Thyroid gland (tissue), 4 donors: Measurements from ENCODE around the gene NPIPB9.
"Not testable (repeated sequence)": the region's sequence is repeated elsewhere in the genome, so short reads cannot be mapped to it uniquely, and the experiment has no call there.

Experiments used
- CTCF ChIP-seq, 6 experiments: fragments of 200-600 bp in 3 of 6; fragments of 450-650 bp in 3 of 6; sonication (generic) in 3 of 6; IDR thresholded peaks; one replicate each; pipeline ENCODE4 v1.5.1; 2016 to 2019; ENCODE audit warnings: antibody characterized with exemption in 6 of 6, mild to moderate bottlenecking in 2 of 6, inconsistent platforms in 1 of 6, moderate library complexity in 1 of 6
- POLR2A ChIP-seq, 2 donors: fragments of 450-650 bp; IDR thresholded peaks; one replicate each; pipeline ENCODE4 v1.6.1; 2017; ENCODE audit warnings: antibody characterized with exemption in 2 of 2, mild to moderate bottlenecking in 2 of 2, moderate library complexity in 1 of 2

- TF ChIP-seq CTCF, POLR2A (IDR thresholded peaks at IDR 0.05): not testable (repeated sequence)
Observed at GRCh38 chr16:28751487-28751886, at the start of gene NPIPB9.
